Measurements from ENCODE around the gene ELAVL1.
A peak's percentile ranks its signal among the peaks of the same experiment; 100 is the strongest.

Gene ELAVL1

GRCh38 chr19:7940841-7941240, 64.6 kb downstream of the ELAVL1 start:
- Mint-ChIP-seq H3K27me3 (ENCODE audit: low read depth) (no peaks in the 10 kb centered on the region), H3K4me3 (peak overlapping the region; percentile 68 to 82 (median 73)), H3K27ac (no peak overlapping the region), H3K36me3 (ENCODE audit: low read depth) (peaks cover 29% of the 10 kb centered on the region), H3K9me3 (no peaks in the 10 kb centered on the region), H3K4me1 (peaks cover 7% of the 10 kb centered on the region)
- no peak for TF ChIP-seq CTCF (IDR thresholded peaks at IDR 0.05; ENCODE audit: unreplicated experiment in 3 of 3)

- Mint-ChIP-seq H3K9me3 (no peaks in the 10 kb centered on the region), H3K36me3 (ENCODE audit: low read depth) (peaks cover 22% of the 10 kb centered on the region), H3K27me3 (ENCODE audit: low read depth) (no peaks in the 10 kb centered on the region), H3K27ac (no peak overlapping the region), H3K4me1 (no peaks in the 10 kb centered on the region), H3K4me3 (no peak overlapping the region)
- no peak for TF ChIP-seq CTCF (IDR thresholded peaks at IDR 0.05; ENCODE audit: unreplicated experiment in 3 of 3)
Observed at GRCh38 chr19:7934766-7935165, 70.7 kb downstream of the ELAVL1 start.

- TF ChIP-seq CTCF (IDR thresholded peaks at IDR 0.05; ENCODE audit: unreplicated experiment in 3 of 3), result no peak
- Mint-ChIP-seq H3K27ac (no peak overlapping the region), H3K27me3 (ENCODE audit: low read depth) (no peaks in the 10 kb centered on the region), H3K9me3 (no peaks in the 10 kb centered on the region), H3K4me3 (no peak overlapping the region), H3K36me3 (ENCODE audit: low read depth) (peaks cover 21% of the 10 kb centered on the region), H3K4me1 (peaks cover 1% of the 10 kb centered on the region)
Observed at GRCh38 chr19:7933828-7934725, 71.4 kb downstream of the ELAVL1 start.

- H3K4me1 Mint-ChIP-seq, result peaks cover 8% of the 10 kb centered on the region
- H3K27ac Mint-ChIP-seq, result no peak overlapping the region
- no peaks in the 10 kb centered on the region for H3K27me3 Mint-ChIP-seq (ENCODE audit: low read depth)
- H3K4me3 Mint-ChIP-seq, result no peak overlapping the region
- peak in 1 of 3 experiments; percentile 24 for TF ChIP-seq CTCF (IDR thresholded peaks at IDR 0.05; ENCODE audit: unreplicated experiment in 3 of 3)
- H3K36me3 Mint-ChIP-seq (ENCODE audit: low read depth), result peaks cover 18% of the 10 kb centered on the region
- no peaks in the 10 kb centered on the region for H3K9me3 Mint-ChIP-seq
Observed at GRCh38 chr19:7933411-7933810, 72.0 kb downstream of the ELAVL1 start.

GRCh38 chr19:7932930-7933300, 72.5 kb downstream of the ELAVL1 start:
- H3K9me3 Mint-ChIP-seq, result no peaks in the 10 kb centered on the region
- no peaks in the 10 kb centered on the region for H3K27me3 Mint-ChIP-seq (ENCODE audit: low read depth)
- H3K4me3 Mint-ChIP-seq, result no peak overlapping the region
- TF ChIP-seq CTCF (IDR thresholded peaks at IDR 0.05; ENCODE audit: unreplicated experiment in 3 of 3), result no peak
- no peak overlapping the region for H3K27ac Mint-ChIP-seq
- peaks cover 19% of the 10 kb centered on the region for H3K36me3 Mint-ChIP-seq (ENCODE audit: low read depth)
- peaks cover 12% of the 10 kb centered on the region for H3K4me1 Mint-ChIP-seq
